HL-60 (cell line): ENCODE results near the gene TATDN3.
"Not testable (repeated sequence)": the region's sequence is repeated elsewhere in the genome, so short reads cannot be mapped to it uniquely, and the experiment has no call there.

ENCODE experiments used
- DNase-seq, 2 experiments: peaks; one replicate each; pipeline ENCODE4 v3.0.0-alpha.2; 2010 to 2020; ENCODE audit warnings: low read depth in 1 of 2, low spot score in 1 of 2
- H3K27ac ChIP-seq: fragments of 250-450 bp; sonication (Bioruptor Pico); replicated peaks from 2 replicates; pipeline ENCODE4 v1.5.1; 2020; ENCODE audit warnings: mild to moderate bottlenecking, moderate library complexity
- H3K27me3 ChIP-seq: fragments of 250-450 bp; sonication (Bioruptor Pico); 2 replicates; pipeline ENCODE4 v1.5.1; 2021; ENCODE audit warnings: mild to moderate bottlenecking, moderate library complexity; ENCODE audit not compliant: insufficient read depth, poor library complexity, severe bottlenecking
- H3K4me3 ChIP-seq: replicated peaks from 2 replicates; pipeline ENCODE4 v1.5.1; 2011; ENCODE audit warnings: mild to moderate bottlenecking, control low read depth, low read length; ENCODE audit not compliant: insufficient read depth
- CTCF ChIP-seq: IDR thresholded peaks from one replicate; pipeline ENCODE4 v1.5.1; 2011; ENCODE audit warnings: low read length, control low read depth, inconsistent platforms; ENCODE audit not compliant: insufficient read depth
- GABPA ChIP-seq: IDR thresholded peaks from 2 replicates; pipeline ENCODE4 v1.6.1; 2012; ENCODE audit warnings: low read depth
- POLR2AphosphoS5 ChIP-seq: IDR thresholded peaks from 2 replicates; pipeline ENCODE4 v1.6.1; 2012; ENCODE audit warnings: low read depth
- REST ChIP-seq: IDR thresholded peaks from 2 replicates; pipeline ENCODE4 v1.6.1; 2012; ENCODE audit warnings: low read depth; ENCODE audit not compliant: insufficient replicate concordance
- SPI1 ChIP-seq: IDR thresholded peaks from 2 replicates; pipeline ENCODE4 v1.6.1; 2012; ENCODE audit warnings: low read depth, mild to moderate bottlenecking, borderline replicate concordance

Gene TATDN3

GRCh38 chr1:212858461-212859265 lies 67.0 kb downstream of the TATDN3 start:
- TF ChIP-seq CTCF (no peak), REST (peak; percentile 19), GABPA (no peak), SPI1 (no peak), POLR2AphosphoS5 (no peak)
- peak in 1 of 2 experiments; percentile 28 for DNase-seq
- H3K4me3 ChIP-seq, result peak overlapping the region; percentile 91
- H3K27ac ChIP-seq, result peak overlapping the region; percentile 76
- H3K27me3 ChIP-seq, result no peaks in the 10 kb centered on the region

- no peak overlapping the region for H3K27ac ChIP-seq
- no peak for DNase-seq
- TF ChIP-seq GABPA (no peak), POLR2AphosphoS5 (no peak), SPI1 (no peak), CTCF (no peak), REST (no peak)
- H3K27me3 ChIP-seq, result no peaks in the 10 kb centered on the region
- H3K4me3 ChIP-seq, result no peak overlapping the region
Observed at GRCh38 chr1:212860713-212861581, 69.3 kb downstream of the TATDN3 start.

GRCh38 chr1:212862111-212862690 lies 70.5 kb downstream of the TATDN3 start:
- no peak overlapping the region for H3K4me3 ChIP-seq
- TF ChIP-seq CTCF (no peak), SPI1 (peak; percentile 24; the same call in 1 of the 2 replicates)
- no peaks in the 10 kb centered on the region for H3K27me3 ChIP-seq
- DNase-seq, result peak; percentile 49 to 51
- H3K27ac ChIP-seq, result no peak overlapping the region

- H3K4me3 ChIP-seq, DNase-seq, H3K27me3 ChIP-seq, H3K27ac ChIP-seq: not testable (repeated sequence)
Observed at GRCh38 chr1:212863345-212863744, 71.7 kb downstream of the TATDN3 start.
